Measurements from ENCODE around the gene RAPH1. TPM values are rescaled to one million over a fixed set of nuclear protein-coding genes. Genes with fewer than 3 reads are reported as not detected.

Gene RAPH1
- total and polyA plus RNA-seq, 4 donors = 7.2 to 62.7 (median 35.1) TPM

DNA sequence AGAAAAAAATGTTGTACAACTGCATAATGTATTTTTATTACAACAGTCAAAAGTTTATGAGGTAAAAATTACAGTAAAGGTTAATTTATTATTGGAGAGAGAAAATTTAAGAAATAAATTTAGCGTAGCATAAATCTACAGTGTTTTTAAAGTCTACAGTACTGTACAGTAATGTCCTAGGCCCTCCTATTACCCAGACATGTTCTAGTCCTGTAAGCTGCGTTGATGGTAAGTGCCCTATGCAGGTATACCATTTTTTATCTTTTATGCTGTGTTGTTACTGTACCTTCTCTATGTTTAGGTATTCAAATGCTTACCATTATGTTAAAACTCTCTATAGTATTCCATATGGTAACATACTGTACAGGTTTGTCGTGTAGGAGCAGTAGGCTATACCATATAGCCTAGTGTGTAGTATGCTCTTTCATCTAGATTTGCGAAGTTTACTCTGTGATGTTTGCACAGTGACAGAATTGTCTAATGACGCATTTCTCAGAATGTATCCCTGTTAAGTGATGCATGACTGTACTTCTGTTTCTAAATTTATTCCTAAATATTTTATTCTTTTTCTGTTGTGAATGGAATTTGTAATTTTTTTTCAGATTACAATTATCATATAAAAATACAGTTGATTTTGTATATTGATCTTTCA lies 182.4 kb downstream of the RAPH1 start:
- H3K9ac ChIP-seq (ENCODE audit: insufficient read depth in 1 of 2, low read length in 2 of 2) = no peak overlapping the region
- TF ChIP-seq CTCF (IDR thresholded peaks at IDR 0.05; ENCODE audit: control extremely low read depth, extremely low read depth) = no peak
- H3K27ac ChIP-seq (ENCODE audit: low read depth in 1 of 2, low read length in 1 of 2) = no peak overlapping the region
- WGBS, 2 donors = 87 to 93% methylated on average over 5 of the region's 5 CpGs
- H3K27me3 ChIP-seq (ENCODE audit: control insufficient read depth in 3 of 3, insufficient read depth in 3 of 3, low read length in 2 of 3) = no peaks in the 10 kb centered on the region
- no peak for DNase-seq
- H3K4me3 ChIP-seq = no peak overlapping the region
- H3K4me1 ChIP-seq (ENCODE audit: control insufficient read depth in 5 of 5, insufficient read depth in 5 of 5, low read length in 5 of 5) = peaks cover 0 to 9% (median 0%) of the 10 kb centered on the region in 5 donors
- peaks cover 0 to 6% (median 2%) of the 10 kb centered on the region in 4 donors for H3K36me3 ChIP-seq (ENCODE audit: control insufficient read depth in 4 of 4, insufficient read depth in 4 of 4, low read length in 4 of 4)
- no peaks in the 10 kb centered on the region for H3K9me3 ChIP-seq (ENCODE audit: control insufficient read depth in 4 of 4, insufficient read depth in 3 of 4, low read length in 3 of 4)
- no peak for ATAC-seq (ENCODE audit: insufficient read depth, low FRiP score)

- no peaks in the 10 kb centered on the region for H3K9me3 ChIP-seq (ENCODE audit: control insufficient read depth in 4 of 4, insufficient read depth in 3 of 4, low read length in 3 of 4)
- 76 to 82% methylated on average over 4 of the region's 4 CpGs for WGBS, 2 donors
- no peak overlapping the region for H3K9ac ChIP-seq (ENCODE audit: insufficient read depth in 1 of 2, low read length in 2 of 2)
- ATAC-seq (ENCODE audit: insufficient read depth, low FRiP score) (no peak), DNase-seq (no peak)
- peaks cover 0 to 11% (median 0%) of the 10 kb centered on the region in 5 donors for H3K4me1 ChIP-seq (ENCODE audit: control insufficient read depth in 5 of 5, insufficient read depth in 5 of 5, low read length in 5 of 5)
- no peak overlapping the region for H3K4me3 ChIP-seq
- no peaks in the 10 kb centered on the region for H3K27me3 ChIP-seq (ENCODE audit: control insufficient read depth in 3 of 3, insufficient read depth in 3 of 3, low read length in 2 of 3)
- H3K27ac ChIP-seq (ENCODE audit: low read depth in 1 of 2, low read length in 1 of 2) = no peak overlapping the region
- TF ChIP-seq CTCF (IDR thresholded peaks at IDR 0.05; ENCODE audit: control extremely low read depth, extremely low read depth) = no peak
- H3K36me3 ChIP-seq (ENCODE audit: control insufficient read depth in 4 of 4, insufficient read depth in 4 of 4, low read length in 4 of 4) = peaks cover 0 to 6% (median 2%) of the 10 kb centered on the region in 4 donors
Observed at GRCh38 chr2:203347375-203347774, 187.7 kb downstream of the RAPH1 start.

GRCh38 chr2:203346612-203347011 lies 188.5 kb downstream of the RAPH1 start:
- H3K9ac ChIP-seq (ENCODE audit: insufficient read depth in 1 of 2, low read length in 2 of 2) = no peak overlapping the region
- H3K4me1 ChIP-seq (ENCODE audit: control insufficient read depth in 5 of 5, insufficient read depth in 5 of 5, low read length in 5 of 5) = peaks cover 0 to 11% (median 0%) of the 10 kb centered on the region in 5 donors
- ATAC-seq (ENCODE audit: insufficient read depth, low FRiP score) (no peak), DNase-seq (no peak)
- 85 to 90% methylated on average over 1 of the region's 1 CpG for WGBS, 2 donors
- H3K36me3 ChIP-seq (ENCODE audit: control insufficient read depth in 4 of 4, insufficient read depth in 4 of 4, low read length in 4 of 4) = peaks cover 0 to 3% (median 1%) of the 10 kb centered on the region in 4 donors
- no peaks in the 10 kb centered on the region for H3K9me3 ChIP-seq (ENCODE audit: control insufficient read depth in 4 of 4, insufficient read depth in 3 of 4, low read length in 3 of 4)
- TF ChIP-seq CTCF (IDR thresholded peaks at IDR 0.05; ENCODE audit: control extremely low read depth, extremely low read depth) = no peak
- no peak overlapping the region for H3K27ac ChIP-seq (ENCODE audit: low read depth in 1 of 2, low read length in 1 of 2)
- no peak overlapping the region for H3K4me3 ChIP-seq
- no peaks in the 10 kb centered on the region for H3K27me3 ChIP-seq (ENCODE audit: control insufficient read depth in 3 of 3, insufficient read depth in 3 of 3, low read length in 2 of 3)
